ENCODE results near the gene MAP3K10.
"Not testable (repeated sequence)": the region's sequence is repeated elsewhere in the genome, so short reads cannot be mapped to it uniquely, and the experiment has no call there.

Gene MAP3K10

DNA sequence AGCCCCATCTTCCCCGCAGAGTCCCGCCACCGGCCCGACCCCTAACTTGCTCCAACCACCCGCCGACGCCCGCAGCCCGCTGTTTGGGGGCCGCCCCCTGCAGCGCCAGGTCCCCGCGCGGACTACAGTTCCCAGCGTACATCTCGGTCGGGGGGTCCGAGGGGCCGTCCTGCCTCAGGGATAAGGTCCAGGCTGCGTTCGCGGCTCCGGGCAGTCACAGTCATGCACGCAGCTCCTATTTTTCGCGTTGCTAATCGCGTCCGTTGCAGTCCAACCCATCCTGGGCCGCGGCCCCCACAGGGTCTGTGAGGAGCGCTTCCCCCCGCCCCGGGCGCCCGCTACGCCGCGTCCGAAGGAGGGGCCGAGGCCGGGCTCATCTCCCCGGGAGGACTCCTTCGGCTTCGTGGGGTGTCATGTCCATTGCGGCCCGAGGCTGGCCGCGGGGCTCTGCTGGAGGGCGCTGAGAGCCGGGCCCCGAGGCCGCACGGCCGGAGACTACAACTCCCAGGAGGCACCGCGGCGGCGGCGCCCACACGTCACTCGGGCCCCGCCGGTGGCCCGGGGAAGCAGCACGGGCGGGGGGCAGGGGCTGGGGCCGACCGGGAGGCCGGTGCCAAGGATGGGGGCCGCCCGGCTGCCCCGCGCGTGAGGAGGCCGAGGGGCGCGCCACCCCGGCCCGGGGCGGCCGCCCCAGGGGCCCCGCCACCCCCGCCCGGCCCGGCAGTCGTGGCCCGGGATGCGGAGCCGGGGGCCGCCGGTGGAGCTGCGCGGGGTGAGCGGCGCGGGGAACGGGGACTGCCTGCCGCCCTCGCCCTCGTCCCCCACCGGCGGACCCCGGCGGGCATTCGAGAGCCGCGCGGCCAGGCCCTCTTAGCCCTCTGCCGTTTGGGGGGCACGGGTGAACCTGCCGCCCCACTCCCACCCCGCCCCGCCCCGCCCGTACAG is at the start of gene MAP3K10:
Gene MAP3K10, plus strand, starts transcription at position 536 of the 945 bp plus-strand sequence. CDS start 606 bp downstream, outside the sequence.
- no peak for DNase-seq

GRCh38 chr19:40141551-40141950 is 49.7 kb upstream of the MAP3K10 start:
- no peak for DNase-seq

DNA sequence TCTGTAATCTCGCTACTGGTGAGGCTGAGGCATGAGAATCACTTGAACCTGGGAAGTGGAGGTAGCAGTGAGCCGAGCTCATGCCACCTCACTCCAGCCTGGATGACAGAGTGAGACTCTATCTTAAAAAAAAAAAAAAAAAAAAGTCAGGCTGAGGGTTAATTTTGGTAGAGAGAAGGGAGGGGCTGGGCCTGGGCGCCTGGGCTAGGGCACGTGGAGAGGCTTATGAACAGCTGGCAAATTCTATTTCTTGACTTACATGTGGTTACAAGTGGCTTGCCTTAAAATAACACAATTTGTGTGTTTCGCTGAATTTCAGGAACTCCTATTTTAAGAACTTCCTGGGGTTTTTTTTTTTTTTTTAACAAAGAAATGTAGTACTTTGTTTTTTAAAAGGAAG is 47.6 kb upstream of the MAP3K10 start:
- DNase-seq: no peak

DNA sequence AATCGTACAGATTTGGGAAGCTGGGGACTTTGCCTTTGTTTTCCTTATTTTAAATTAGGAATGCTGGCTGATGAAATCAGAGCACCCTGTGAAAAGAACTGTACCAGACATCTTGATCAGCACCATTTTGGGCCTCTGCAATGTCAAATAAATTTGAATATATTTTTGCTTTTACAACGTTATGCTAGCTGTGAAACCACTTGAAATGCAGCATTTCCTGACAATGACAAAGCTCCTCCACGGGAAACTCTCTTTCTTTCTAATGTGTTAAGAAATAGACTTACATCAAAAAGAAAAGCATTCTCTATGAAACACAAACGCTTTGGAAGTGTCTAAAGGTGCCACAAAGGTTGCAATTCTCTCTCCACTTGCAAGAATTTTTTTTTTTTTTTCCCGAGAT is 47.1 kb upstream of the MAP3K10 start:
- DNase-seq: no peak

GRCh38 chr19:40144947-40145748 is 46.1 kb upstream of the MAP3K10 start:
- DNase-seq: no peak

DNA sequence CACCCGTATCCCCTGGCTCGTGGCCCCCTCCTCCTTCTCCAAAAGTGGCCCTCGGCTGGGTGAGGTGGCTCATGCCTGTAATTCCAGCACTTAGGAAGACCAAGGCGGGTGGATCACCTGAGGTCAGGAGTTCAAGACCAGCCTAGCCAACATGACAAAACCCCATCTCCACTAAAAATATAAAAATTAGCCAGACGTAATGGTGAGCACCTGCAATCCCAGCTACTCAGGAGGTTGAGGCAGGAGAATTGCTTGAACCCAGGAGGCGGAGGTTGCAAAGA is 45.5 kb upstream of the MAP3K10 start:
- DNase-seq: not testable (repeated sequence)

DNA sequence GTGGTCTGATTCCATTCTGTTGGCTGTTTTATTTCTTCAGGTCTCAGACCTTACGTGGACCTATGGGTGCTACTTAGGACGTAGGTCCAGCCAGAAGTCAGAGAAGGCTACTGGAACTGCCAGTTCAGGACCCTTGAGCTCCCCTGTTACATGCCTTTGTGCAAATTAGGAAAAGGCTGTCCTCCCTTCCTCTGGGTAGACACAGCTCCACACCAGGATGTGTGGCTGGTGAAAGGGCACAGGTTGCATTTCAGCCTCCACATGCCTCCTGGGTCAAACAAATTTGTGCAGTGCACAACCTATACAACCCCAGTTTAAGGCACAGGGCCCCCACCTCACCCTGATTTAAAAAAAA is 43.9 kb upstream of the MAP3K10 start:
- DNase-seq: no peak

DNA sequence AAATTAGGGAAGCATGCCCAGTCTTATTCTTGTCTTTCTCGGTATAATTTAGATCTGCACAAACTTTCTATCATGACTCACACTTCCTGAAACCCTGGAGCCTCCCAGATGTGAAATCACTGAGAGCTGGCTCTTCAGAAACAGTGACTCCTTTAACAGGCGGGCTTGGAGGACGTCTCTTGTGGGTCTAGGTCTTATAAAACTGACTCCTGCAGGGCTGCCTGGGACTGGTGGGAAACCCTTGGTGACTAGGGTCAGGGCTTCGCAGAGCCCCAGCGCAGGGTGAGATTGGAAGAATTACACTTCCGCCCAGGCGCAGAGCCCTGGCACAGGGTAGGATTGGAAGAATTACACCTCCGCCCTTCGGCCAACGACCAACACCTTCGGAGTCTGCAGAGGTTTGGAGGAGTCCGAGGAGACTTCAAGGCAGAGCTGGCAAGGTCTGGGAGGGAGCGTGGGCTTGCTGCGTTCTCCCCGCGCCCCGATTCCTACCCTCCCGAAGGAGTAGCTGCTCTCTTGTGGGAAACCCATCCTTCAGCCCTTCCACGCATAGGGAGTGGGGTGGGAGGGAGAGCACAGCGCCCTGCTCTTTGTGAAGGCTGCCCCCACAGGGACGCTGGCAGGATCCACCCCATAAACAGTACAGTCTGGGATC is 43.4 kb upstream of the MAP3K10 start:
- no peak for DNase-seq

- DNase-seq: no peak
Measured at GRCh38 chr19:40149501-40149900, 41.7 kb upstream of the MAP3K10 start.

GRCh38 chr19:40150170-40150569 is 41.1 kb upstream of the MAP3K10 start:
- DNase-seq: no peak

DNA sequence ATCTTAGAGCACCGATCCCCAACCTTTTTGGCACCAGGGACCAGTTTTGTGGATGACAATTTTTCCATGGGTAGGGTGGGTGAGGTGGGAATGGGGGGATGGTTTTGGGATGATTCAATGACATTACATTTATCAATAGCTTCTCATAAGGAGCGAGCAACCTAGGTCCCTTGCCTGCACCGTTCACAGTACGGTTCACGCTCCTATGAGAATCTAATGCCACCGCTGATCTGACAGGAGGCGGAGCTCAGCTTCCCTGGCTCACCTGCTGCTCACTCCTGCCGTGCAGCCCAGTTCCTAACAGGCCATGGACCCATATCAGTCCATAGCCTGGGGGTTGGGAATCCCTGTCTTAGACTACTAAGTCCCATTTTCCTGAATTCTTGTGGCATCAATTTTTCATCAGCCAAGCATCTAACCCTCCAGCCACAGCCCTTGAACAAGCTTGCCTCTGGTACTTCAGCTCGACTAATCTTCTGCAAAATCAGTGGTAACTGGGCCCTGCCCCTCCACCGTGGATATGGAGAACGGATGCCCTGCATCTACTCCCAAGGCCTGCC is 37.0 kb upstream of the MAP3K10 start:
- DNase-seq: no peak

DNA sequence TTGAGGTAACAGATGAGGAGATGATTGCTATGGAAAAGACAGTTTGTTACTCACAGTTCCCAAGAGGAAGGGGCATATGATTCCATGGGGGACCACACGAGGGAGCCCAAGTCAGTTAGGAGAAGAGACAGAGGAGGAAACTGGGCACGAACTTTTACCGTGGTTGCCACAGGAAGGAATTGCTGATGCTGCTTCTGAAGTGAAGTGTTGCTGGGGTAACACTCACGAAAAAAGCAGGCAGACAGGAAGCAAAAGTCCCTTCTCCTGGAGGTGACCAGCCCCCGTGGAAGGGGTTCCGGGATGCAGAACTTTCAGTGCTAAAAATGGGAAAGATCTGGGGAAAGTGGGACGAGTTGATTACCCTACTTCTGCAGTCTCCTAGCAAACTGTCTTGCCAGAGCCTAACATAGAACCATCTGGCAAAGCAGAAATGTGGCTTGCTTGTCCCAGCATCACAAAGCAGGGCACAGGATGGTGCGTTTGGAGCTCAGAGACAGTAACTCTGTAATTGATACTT is 35.4 kb upstream of the MAP3K10 start:
- no peak for DNase-seq

GRCh38 chr19:40157059-40157458 is 34.2 kb upstream of the MAP3K10 start:
- DNase-seq: no peak

DNA sequence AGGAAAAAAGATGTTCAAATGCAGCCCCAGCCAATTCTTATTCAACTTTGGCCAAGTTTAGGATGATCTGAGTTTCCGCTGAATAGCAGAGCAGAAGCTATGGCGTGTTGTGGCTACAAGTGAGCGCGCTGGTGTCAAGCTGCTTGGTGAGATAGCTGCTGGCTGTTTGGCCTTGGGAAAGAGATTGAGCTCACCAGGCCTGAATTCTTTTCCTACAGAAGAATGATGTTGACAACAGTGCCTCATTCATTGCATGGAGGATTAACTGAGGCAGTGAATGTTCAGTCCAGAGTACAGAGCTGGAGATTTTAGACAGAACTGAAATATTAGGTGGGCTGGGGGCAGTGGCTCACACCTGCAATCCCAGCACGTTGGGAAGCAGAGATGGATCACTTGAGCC is 31.5 kb upstream of the MAP3K10 start:
- no peak for DNase-seq

GRCh38 chr19:40162104-40162503 is 29.1 kb upstream of the MAP3K10 start:
- no peak for DNase-seq

GRCh38 chr19:40163541-40164129 is 27.6 kb upstream of the MAP3K10 start:
- no peak for DNase-seq

- DNase-seq: no peak
Measured at GRCh38 chr19:40165362-40165937, 25.8 kb upstream of the MAP3K10 start.

GRCh38 chr19:40169482-40170302 is 21.5 kb upstream of the MAP3K10 start:
- DNase-seq: not testable (repeated sequence)

DNA sequence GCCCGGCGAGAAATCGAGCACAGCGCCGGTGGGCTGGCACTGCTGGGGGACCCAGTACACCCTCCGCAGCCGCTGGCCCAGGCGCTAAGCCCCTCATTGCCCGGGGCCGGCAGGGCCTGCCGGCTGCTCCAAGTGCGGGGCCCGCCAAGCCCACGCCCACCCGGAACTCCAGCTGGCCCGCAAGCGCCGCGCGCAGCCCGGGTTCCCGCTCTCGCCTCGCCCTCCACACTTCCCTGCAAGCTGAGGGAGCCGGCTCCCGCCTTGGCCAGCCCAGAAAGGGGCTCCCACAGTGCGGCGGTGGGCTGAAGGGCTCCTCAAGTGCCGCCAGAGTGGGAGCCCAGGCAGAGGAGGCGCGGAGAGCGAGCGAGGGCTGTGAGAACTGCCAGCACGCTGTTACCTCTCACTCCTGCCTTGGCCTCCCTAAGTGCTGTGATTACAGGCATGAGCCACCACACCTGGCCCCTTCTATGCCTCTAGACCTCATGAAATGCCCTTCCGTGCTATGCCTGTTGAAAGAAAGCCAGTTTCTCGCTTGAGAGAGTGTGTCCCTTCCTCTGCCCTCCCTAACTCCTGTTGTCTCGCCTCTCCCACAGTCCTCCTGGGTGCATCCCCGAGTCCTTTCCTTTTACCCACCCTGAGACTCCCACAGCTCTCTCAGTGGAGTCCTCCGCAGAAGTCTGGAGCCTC is 20.8 kb upstream of the MAP3K10 start:
- DNase-seq: not testable (repeated sequence)

DNA sequence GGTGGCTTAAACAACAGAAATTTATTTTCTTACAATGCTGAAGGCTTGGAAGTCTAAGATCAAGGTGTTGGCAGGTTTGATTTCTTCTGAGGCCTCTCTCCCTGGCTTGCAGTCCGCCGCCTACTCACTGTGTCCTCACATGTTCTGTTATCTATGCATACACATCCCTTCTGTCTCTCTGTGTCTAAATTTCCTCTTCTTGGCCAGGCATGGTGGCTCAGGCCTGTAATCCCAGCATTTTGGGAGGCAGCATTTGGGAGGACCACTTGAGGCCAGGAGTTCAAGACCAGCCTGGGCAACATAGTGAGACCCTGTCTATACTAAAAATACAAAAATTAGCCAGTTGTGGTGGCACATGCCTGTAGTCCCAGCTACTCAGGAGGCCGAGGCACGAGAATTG is 19.9 kb upstream of the MAP3K10 start:
- not testable (repeated sequence) for DNase-seq

DNA sequence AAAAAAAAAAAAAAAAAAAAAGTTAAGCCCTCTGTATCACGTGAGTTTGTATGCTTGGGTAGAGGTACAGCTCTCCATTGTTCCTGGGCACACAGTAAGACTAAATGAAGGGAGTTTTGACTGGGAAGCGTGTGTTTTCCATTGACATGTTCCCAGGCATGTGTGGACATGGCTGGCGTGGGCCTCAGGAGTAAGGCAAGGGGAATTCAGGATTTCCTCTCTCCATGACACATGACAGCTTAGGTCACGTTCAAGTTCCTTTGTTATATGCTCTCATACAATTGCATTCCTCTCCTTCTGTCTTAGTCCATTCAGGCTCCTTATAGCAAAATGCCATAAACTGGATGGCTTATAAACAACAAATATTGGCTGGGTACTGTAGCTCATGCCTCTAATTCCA is 17.1 kb upstream of the MAP3K10 start:
- DNase-seq: no peak

All from GF-D8 (cell line).